Upper lobe of left lung (tissue), 4 donors: ENCODE data around the gene SCTR.

Experiments used
- EP300 ChIP-seq, 4 donors: sonication (generic); formaldehyde crosslinking; IDR thresholded peaks; one replicate each; pipeline ENCODE4 v1.5.1; 2017; ENCODE audit warnings: antibody characterized with exemption in 4 of 4, control low read depth in 2 of 4
- POLR2A ChIP-seq, 4 donors: fragments of 450-650 bp; IDR thresholded peaks; one replicate each; pipeline ENCODE4 v1.5.1; 2016 to 2017; ENCODE audit warnings: antibody characterized with exemption in 4 of 4, mild to moderate bottlenecking in 2 of 4
- POLR2AphosphoS5 ChIP-seq, 2 donors: sonication (generic); formaldehyde crosslinking; IDR thresholded peaks; one replicate each; pipeline ENCODE4 v1.5.1; 2017; ENCODE audit warnings: antibody characterized with exemption in 2 of 2
- TF ChIP-seq, protein P1 (sequence below), 6 experiments: fragments of 450-650 bp in 4 of 6; fragments of 200-600 bp in 2 of 6; sonication (generic) in 2 of 6; IDR thresholded peaks; one replicate each; pipeline ENCODE4 v1.5.1; 2016 to 2019; ENCODE audit warnings: antibody characterized with exemption in 6 of 6

DNA sequence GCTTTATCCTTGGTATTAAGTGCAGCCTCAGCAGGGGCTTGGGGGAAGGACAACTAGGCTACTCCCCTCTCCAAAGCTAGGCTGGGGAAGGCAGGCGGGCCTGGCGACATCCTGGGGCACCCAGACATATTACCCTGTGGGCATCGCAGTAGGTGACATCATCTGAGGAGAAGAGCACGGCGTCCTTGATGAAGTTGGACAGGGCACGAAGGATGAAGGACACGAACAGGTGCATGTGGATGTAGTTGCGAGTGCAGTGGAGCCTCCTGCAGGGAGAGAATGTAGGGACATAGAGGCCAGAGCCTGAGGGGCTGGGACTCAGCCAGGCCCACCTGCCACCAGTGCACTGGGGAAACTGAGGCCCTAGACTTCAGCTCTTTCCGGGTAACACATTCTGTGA is 60.3 kb downstream of the SCTR start:
- TF ChIP-seq POLR2A (IDR thresholded peaks at IDR 0.05) (no peak), EP300 (IDR thresholded peaks at IDR 0.05) (no peak), POLR2AphosphoS5 (IDR thresholded peaks at IDR 0.05) (no peak)
- TF ChIP-seq, protein P1, sequence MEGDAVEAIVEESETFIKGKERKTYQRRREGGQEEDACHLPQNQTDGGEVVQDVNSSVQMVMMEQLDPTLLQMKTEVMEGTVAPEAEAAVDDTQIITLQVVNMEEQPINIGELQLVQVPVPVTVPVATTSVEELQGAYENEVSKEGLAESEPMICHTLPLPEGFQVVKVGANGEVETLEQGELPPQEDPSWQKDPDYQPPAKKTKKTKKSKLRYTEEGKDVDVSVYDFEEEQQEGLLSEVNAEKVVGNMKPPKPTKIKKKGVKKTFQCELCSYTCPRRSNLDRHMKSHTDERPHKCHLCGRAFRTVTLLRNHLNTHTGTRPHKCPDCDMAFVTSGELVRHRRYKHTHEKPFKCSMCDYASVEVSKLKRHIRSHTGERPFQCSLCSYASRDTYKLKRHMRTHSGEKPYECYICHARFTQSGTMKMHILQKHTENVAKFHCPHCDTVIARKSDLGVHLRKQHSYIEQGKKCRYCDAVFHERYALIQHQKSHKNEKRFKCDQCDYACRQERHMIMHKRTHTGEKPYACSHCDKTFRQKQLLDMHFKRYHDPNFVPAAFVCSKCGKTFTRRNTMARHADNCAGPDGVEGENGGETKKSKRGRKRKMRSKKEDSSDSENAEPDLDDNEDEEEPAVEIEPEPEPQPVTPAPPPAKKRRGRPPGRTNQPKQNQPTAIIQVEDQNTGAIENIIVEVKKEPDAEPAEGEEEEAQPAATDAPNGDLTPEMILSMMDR (IDR thresholded peaks at IDR 0.05) = no peak
